Measurements from ENCODE around the gene MEI1.
A peak's percentile ranks its signal among the peaks of the same experiment; 100 is the strongest.

MEI1 gene

DNA sequence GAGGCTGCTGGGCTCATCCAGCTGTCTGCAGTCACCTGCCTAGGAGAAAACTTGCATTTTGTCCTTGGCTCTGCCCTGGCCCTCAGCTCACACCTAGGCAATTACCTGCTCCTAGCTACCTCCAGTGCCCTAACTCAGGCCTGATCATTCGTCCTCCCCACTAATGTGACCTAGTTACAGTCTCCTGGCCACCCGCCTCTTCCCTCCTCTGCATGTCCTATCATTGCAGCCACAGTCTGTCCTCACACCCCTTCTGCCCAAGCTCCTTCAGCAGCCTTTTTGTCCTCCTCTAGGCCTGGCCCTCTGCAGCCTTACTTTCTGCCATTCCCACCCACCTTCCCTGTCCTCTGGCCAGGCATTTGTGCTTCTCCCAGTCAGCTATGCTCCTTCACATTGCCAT, 83.4 kb downstream of the MEI1 start:
- DNase-seq (ENCODE audit: low spot score): no peak

- DNase-seq (ENCODE audit: low spot score): no peak
Observed at GRCh38 chr22:41787331-41787730, 88.0 kb downstream of the MEI1 start.

DNA sequence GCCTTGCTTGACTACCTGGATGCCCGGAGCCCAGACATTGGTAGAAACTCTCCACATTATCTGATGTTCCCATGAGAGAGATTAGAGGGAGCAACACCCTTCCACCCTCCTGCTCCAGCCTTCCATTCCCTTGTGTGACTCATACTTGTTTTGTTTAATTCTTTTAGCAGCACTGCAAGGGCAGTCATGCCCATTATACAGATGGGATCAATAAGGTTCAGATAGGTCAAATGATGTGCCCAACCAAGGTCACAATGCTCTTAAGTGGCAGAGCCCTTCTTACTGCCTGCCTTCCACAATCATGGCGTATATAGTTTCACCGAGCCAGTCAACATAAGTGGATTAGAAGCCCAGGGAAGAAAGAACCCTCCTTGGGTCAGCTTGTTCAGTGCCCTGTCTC, 94.6 kb downstream of the MEI1 start:
- no peak for DNase-seq (ENCODE audit: low spot score)

GRCh38 chr22:41798736-41799135, 99.4 kb downstream of the MEI1 start:
- DNase-seq (ENCODE audit: low spot score): no peak

GRCh38 chr22:41799486-41800347, 100.4 kb downstream of the MEI1 start:
- no peak for DNase-seq (ENCODE audit: low spot score)

DNA sequence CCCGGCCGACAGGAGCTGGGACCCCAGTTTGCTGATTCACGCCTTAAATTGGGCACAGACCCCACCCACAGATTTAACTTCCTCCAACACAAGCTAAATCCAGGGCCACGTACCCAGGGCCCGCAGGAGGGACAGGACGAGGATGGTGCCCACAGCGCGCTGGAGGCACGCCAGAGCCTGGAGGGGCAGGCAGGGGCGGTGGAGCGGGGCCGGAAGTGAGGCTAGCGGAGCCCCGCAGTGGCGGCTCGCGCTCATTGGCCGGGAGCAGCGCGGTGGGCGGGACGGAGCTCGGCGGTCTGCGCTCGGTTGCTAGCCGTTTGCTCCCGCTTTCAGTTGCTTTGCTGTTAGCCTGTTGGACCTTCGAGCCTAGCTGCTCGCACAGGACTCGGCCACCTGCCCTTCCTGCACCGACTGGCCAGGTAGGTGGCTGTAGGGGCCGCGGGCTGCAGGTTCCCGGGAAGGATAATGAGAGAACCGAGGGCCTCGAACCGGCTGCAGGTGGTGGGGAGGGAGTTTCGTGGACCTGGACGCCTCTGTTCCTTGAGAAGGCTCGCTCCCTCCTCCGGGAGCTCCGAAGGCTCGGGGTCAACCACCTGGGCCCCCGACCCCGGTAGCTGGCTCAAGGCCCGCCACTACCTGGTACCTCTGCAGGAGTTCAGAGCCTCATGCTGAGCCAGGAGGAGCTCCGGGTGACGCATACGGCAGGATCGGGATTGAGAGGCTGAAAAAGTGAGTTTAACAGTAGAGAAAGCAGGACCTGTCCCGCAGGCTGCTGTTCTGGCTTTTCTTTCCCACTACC, 101.2 kb downstream of the MEI1 start, which contains the start of gene CCDC134:
CCDC134 (plus strand) TSS at position 332 of the 799 bp plus-strand sequence. CDS start 8,212 bp downstream, outside the sequence.
- peak; percentile 91 for DNase-seq (ENCODE audit: low spot score)

GRCh38 chr22:41801147-41801819, 102.0 kb downstream of the MEI1 start:
- no peak for DNase-seq (ENCODE audit: low spot score)

DNA sequence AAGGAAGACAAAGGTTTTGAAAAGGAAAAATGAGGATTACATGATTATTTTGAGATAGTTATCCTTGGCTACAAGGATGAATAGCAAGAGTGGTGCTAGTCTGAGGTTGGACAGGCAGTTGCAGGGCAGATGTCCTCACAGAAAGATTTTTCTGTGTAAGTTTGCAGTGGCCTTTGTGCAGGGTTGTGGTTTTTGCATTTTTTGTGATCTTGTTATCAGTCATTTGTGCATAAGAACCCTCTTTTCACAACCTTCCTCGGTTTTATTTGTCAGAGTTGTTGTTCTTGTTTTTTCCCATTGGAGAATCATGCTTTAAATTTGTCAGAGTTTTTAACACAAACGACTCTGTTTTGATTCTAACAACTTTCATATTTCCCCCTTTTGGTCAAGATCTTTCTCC, 102.6 kb downstream of the MEI1 start:
- no peak for DNase-seq (ENCODE audit: low spot score)

GRCh38 chr22:41805639-41806038, 106.3 kb downstream of the MEI1 start:
- no peak for DNase-seq (ENCODE audit: low spot score)

DNA sequence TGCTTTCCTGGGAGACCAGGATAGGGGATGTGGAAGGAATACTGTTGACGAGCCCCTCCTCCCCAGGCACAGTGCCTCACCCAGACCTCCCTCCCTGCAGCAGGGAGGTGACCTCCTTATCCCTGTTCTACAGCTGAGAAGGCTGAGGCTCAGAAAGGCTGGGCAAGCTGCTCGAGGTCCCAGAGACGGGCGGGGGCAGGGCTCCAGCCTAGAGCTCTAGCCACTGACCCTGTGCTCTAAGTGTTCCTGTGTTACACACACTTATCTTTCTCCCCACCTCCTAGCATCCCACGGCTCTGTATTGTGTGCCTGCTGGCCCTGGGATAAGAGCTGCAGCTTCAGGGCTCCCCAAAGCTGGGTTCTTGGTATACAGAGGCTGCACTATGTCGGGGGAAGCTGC, 109.1 kb downstream of the MEI1 start:
- DNase-seq (ENCODE audit: low spot score): no peak

DNA sequence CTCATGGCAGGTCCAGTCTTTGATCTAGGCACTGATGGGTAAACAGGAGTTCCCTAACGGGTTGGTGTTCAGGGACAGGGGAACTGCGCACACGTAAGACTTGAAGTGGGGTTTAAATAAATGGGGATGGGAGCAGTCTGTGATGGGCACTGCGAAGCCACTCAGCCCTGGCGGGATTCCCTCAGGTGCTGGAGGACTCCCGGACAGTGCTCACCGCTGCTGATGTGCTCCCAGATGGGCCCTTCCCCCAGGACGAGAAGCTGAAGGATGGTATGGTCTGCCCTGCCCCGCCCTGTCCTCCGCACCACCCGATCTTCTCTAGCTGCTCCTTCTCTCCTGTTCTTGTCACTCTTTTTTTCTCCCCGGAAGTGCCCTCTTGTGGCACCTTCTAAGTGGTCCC, 110.7 kb downstream of the MEI1 start:
- no peak for DNase-seq (ENCODE audit: low spot score)

- DNase-seq (ENCODE audit: low spot score): no peak
Observed at GRCh38 chr22:41812805-41813545, 113.7 kb downstream of the MEI1 start.

DNA sequence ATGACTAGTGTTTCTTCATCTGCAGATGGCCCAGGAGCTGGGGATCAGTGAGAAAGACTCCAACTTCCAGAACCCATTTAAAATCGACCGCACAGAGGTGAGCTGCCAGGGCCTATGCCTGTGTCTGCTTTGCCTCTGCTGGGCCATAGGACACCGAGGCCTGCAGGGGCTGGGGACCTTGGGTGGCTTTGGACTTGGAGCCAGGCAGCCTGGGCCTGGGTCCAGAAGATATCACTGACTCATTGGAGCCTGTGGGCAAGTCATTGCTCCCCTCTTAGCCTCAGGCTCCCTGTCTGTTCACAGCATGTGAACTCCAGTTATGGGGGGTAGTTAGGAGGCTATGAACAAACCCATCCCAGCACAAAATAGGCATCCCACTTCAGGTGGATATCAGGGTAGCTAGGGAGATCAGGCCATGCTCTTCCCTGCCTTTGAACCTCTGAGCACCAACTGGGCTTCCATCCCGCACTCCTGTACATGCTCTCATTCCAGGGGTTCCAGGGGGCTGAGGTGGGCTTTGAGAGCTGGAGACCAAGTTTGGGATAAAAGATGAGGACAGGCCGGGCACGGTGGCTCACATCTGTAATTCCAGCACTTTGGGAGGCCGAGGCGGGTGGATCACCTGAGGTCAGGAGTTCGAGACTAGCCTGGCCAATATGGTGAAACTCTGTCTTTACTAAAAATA, 114.6 kb downstream of the MEI1 start:
- DNase-seq (ENCODE audit: low spot score): no peak

GRCh38 chr22:41815716-41816115, 116.4 kb downstream of the MEI1 start:
- DNase-seq (ENCODE audit: low spot score): no peak

DNA sequence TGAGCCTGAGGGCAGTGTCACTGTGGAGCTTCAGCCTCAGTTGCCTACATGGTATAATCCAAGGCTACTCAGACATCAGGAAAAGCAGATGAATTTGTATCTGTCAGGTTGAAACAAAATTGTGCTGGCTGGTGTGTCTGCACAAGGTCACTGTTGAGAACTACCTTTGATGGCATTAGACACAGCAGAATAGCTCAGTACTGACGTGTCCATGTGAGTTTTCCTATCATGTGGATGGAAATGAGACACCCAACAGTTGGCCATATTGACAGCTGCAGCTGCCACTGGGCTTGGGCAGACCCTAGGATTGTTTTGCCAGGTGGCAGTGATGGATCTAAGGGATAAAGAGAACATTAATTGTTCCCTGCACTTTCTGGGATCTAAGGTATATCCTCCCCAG, 116.9 kb downstream of the MEI1 start:
- no peak for DNase-seq (ENCODE audit: low spot score)

- no peak for DNase-seq (ENCODE audit: low spot score)
Observed at GRCh38 chr22:41816871-41817270, 117.6 kb downstream of the MEI1 start.

GRCh38 chr22:41818011-41818410, 118.7 kb downstream of the MEI1 start:
- DNase-seq (ENCODE audit: low spot score): no peak

GRCh38 chr22:41818596-41818995, 119.3 kb downstream of the MEI1 start:
- DNase-seq (ENCODE audit: low spot score): no peak

GRCh38 chr22:41819257-41819656, 120.0 kb downstream of the MEI1 start:
- no peak for DNase-seq (ENCODE audit: low spot score)

DNA sequence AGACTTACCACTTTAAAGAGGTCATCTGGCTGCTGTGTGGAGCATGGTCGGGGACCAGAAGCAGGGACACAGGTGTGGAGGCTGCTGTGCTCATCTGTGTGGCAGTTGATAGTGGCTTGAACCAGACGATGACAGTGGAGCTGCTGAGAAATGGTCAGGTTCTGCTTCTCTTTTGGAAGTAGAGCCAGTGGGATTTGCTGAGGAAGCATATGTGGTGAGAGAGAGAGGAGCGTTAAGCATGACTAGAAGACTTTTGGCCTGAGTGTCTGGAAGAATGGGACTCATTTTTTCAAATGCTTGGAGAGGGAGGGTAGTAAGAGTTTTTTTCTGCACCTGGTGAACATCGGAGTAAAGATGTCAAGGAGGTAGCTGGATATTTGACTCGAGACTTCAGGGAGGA, 121.1 kb downstream of the MEI1 start:
- DNase-seq (ENCODE audit: low spot score): no peak
